Measurements from ENCODE around the gene LTBP3. TPM values are rescaled to one million over a fixed set of nuclear protein-coding genes. Genes with fewer than 3 reads are reported as not detected.

Gene LTBP3
- total RNA-seq, 2 experiments from 2014 or later: 116 to 119 TPM

DNA sequence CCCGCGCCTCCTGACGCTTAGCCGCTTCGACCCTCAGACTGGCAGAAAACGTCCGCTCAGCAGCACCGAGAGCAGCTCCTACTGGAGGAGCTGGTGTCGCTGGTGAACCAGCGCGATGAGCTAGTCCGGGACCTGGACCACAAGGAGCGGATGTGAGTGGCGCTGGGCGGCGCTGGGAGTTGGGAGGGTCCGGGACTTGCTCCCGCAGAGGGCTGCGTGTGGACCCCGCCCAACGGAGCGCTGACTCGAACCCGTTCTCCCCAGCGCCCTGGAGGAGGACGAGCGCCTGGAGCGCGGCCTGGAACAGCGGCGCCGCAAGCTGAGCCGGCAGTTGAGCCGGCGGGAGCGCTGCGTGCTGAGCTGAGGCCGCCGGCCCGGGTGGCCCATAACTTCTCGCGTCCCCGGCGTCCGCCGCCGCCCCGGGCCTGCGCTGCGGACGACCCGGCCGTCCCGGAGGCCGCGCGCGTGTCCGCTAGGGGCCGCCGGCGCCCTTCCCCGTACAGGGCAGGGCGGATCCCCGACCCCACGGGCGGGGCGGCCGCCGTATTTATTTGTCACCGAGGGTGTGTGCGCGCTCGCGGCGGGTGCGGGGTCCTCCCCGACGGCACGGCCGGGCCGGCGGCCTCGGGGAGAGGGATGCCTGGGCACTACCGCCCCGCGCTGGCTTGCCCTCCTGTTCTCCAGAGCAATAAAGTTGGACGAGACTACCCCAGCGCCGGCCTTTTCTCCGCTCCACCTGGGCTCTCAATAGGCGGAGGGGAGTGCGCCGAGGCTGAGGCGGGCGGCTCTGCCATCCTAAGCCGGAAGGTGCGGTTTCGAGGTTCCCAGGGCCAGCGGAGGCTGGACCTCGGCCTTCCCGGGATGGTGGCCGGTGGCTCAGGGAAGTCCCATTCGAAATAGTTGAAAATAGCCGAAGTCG is 34.0 kb upstream of the LTBP3 start:
- H3K9me3 Mint-ChIP-seq: no peaks in the 10 kb centered on the region
- DNase-seq (no peak), ATAC-seq (ENCODE audit: low read depth) (no peak)
- H3K4me1 Mint-ChIP-seq: peaks cover 21% of the 10 kb centered on the region
- no peaks in the 10 kb centered on the region for H3K27me3 Mint-ChIP-seq
- peaks cover 8% of the 10 kb centered on the region for H3K36me3 Mint-ChIP-seq
- POLR2A ChIA-PET: interaction anchor here (1.9 to 8.3 kb wide), 3 partner anchors 15 to 51 kb away, joined by 4 to 107 read pairs (median 24); partner anchors contain the start of gene EHBP1L1
- H3K4me3 Mint-ChIP-seq: no peak overlapping the region
- H3K27ac Mint-ChIP-seq: no peak overlapping the region

DNA sequence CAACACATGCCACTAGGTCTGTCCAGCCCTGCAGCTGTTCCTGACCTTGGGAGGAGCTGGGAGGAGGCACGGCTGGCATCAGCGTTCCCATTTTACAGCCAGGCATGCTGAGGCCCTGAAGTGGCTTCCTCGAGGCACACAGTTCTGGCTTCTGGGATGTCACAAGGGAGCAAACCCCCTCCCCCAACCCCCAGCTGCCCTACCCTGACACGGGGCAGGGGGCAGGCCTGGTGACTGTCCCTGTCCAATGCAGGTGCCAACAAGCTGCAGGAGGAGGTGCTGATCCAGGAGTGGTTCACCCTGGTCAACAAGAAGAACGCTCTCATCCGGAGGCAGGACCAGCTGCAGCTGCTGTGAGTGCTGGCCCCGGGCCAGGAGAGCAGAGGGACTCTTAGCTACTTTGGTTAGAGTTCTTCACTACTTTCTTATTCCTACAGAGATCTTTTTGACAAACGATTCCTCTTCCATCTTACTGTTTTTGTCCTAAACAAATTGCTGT is 32.1 kb upstream of the LTBP3 start:
- Mint-ChIP-seq H3K27ac (peak overlapping the region; percentile 21), H3K9me3 (no peaks in the 10 kb centered on the region), H3K4me3 (no peak overlapping the region), H3K36me3 (peaks cover 10% of the 10 kb centered on the region), H3K27me3 (no peaks in the 10 kb centered on the region), H3K4me1 (peaks cover 29% of the 10 kb centered on the region)
- POLR2A ChIA-PET: interaction anchor here (0.6 to 8.3 kb wide), 8 partner anchors 11 to 65 kb away, joined by 3 to 107 read pairs (median 4); partner anchors contain the start of genes EHBP1L1, FAM89B, SCYL1 and ZNRD2
- no peak for ATAC-seq (ENCODE audit: low read depth)
- DNase-seq: no peak

DNA sequence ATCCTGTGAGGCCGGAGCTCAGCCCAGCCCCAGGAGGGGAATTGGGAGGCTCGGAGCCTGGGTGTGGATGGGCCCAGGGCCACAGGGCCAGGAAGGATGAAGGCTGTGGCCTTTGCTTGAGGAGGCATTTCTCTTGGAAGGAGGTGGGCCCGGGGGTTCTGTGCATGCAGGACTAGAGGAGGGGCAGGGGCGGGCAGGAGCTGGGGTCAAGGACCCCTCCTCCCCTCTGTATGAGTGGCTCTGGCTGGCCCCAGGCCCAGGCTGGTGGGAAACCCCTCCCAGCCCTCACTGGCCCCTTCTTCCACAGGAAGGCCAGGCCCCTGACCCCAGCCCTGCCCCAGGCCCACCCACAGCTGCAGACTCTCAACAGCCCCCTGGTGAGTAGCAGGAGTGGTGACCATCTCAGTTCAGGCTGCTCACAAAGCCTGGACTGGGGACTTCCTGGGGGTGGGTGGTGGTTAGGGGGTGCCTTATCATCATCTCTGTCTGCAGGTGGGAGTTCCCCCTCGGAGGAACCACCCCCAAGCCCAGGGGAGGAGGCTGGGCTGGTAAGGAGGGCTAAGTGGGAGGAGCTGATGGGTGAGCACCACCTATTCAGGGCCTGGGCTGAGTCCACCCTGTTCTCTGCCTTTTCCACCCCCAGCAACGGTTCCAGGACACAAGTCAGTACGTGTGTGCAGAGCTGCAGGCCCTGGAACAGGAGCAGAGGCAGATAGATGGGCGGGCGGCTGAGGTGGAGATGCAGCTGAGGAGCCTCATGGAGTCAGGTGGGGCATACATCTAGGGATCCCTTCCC is 31.5 kb upstream of the LTBP3 start:
- DNase-seq: no peak
- Mint-ChIP-seq H3K36me3 (peaks cover 10% of the 10 kb centered on the region), H3K27ac (peak overlapping the region; percentile 93), H3K9me3 (no peaks in the 10 kb centered on the region), H3K27me3 (no peaks in the 10 kb centered on the region), H3K4me3 (no peak overlapping the region), H3K4me1 (peaks cover 29% of the 10 kb centered on the region)
- POLR2A ChIA-PET: interaction anchor here (0.6 to 8.3 kb wide), 8 partner anchors 13 to 145 kb away, joined by 3 to 107 read pairs (median 4); partner anchors contain the start of genes EHBP1L1, FAM89B, SCYL1 and ZNRD2
- ATAC-seq (ENCODE audit: low read depth): peak; percentile 14

DNA sequence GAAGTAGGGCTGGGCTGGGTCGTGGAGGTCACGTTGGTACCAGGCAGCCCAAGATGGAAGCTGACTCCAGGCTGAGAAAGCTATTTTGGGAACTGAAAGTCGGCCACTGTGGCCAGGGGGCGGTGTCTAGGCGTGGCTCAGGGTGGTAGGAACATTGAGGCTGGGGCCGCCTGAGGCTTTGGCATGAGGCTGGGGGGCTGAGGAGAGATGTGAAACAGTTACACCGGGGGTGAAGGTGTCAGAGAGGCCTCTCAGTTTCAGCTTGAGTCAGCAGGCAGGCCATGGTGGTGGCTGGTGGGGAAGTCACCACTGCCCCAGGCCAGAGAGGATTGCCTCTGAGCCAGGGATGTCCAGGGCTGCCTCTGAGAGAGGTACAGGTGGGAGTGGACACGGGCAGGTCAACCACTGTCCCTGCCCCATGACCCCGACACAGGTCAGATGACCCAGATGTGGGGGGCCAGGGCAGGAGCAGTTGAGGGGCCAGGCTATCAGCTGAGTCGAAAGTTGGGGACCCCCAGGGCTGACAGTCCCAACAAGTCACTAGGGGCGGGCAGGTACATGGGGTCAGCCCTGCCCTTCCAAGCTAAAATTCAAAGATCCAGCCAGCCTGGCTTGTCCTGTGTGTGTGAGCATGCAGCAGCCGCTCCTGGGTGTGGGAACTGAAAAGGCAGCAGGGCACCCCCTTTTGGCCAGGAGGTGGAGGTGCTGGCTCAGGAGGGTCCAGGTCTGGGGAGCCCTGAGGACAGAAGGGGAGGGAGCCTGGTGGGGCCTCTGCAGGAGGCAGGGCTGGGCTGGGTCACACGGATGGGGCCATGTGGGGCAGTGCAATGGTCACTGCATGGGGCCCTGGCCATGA is 30.3 kb upstream of the LTBP3 start:
- POLR2A ChIA-PET: interaction anchor here (0.6 to 8.3 kb wide), 16 partner anchors 7 to 637 kb away, joined by 3 to 107 read pairs (median 4); partner anchors contain the start of genes EHBP1L1, FAM89B, KCNK7 and MAP3K11
- peaks cover 31% of the 10 kb centered on the region for H3K4me1 Mint-ChIP-seq
- ATAC-seq (ENCODE audit: low read depth) (peak; percentile 82), DNase-seq (peak; percentile 75)
- peak overlapping the region; percentile 93 for H3K27ac Mint-ChIP-seq
- H3K36me3 Mint-ChIP-seq: peaks cover 12% of the 10 kb centered on the region
- H3K9me3 Mint-ChIP-seq: no peaks in the 10 kb centered on the region
- peak overlapping the region; percentile 64 for H3K4me3 Mint-ChIP-seq
- H3K27me3 Mint-ChIP-seq: no peaks in the 10 kb centered on the region

DNA sequence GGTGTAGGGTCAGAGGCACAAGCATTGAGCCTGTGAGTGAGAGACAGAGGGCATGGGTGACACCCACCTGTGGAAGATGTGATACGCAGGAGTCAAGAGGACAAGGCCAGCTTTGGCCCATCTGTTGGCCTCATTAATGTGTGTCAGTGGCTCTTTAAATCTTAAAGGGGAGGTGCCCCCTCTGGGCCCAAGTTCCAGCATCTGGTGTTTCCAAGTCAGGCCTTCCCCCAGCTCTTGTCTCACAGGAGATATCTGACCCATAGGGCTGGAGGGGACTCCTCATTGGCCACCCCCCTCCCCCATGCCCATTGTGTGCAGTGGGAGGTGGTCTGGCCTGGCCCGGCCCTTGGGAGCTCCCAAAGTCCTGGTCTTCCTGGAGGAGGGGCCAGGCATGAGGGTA is 28.5 kb upstream of the LTBP3 start:
- DNase-seq: no peak
- H3K4me3 Mint-ChIP-seq: no peak overlapping the region
- POLR2A ChIA-PET: interaction anchor here (0.7 to 8.3 kb wide), 5 partner anchors 10 to 101 kb away, joined by 3 to 107 read pairs (median 4); partner anchors contain the start of genes EHBP1L1, FAM89B and ZNRD2
- H3K27me3 Mint-ChIP-seq: no peaks in the 10 kb centered on the region
- no peaks in the 10 kb centered on the region for H3K9me3 Mint-ChIP-seq
- H3K36me3 Mint-ChIP-seq: peaks cover 13% of the 10 kb centered on the region
- peaks cover 35% of the 10 kb centered on the region for H3K4me1 Mint-ChIP-seq
- peak overlapping the region; percentile 49 for H3K27ac Mint-ChIP-seq
- no peak for ATAC-seq (ENCODE audit: low read depth)

DNA sequence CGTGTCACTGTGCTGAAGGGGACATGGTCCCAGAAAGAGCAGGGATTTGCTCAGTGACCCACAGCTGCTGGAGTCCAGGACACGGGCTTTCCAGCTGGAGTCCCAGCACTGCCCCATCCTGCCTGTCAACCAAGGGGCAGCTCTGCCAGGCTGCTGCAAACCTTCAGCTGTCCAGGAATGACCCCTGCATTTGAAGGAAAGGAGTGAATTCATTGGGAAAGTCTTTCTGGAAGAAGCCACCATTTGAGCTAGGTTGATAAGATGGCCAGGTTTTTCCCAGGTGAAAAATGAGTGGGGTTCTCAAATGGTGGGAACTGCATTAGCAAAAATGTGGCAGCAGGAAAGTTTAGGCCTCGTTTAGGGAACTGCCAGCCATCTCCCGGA is 28.1 kb upstream of the LTBP3 start:
- ATAC-seq (ENCODE audit: low read depth) (no peak), DNase-seq (no peak)
- H3K4me3 Mint-ChIP-seq: no peak overlapping the region
- peaks cover 35% of the 10 kb centered on the region for H3K4me1 Mint-ChIP-seq
- H3K27me3 Mint-ChIP-seq: no peaks in the 10 kb centered on the region
- peaks cover 14% of the 10 kb centered on the region for H3K36me3 Mint-ChIP-seq
- peak overlapping the region; percentile 49 for H3K27ac Mint-ChIP-seq
- H3K9me3 Mint-ChIP-seq: no peaks in the 10 kb centered on the region
- POLR2A ChIA-PET: interaction anchor here (0.9 to 8.3 kb wide), 3 partner anchors 9 to 46 kb away, joined by 3 to 107 read pairs (median 52); partner anchors contain the start of genes EHBP1L1, FAM89B and ZNRD2

DNA sequence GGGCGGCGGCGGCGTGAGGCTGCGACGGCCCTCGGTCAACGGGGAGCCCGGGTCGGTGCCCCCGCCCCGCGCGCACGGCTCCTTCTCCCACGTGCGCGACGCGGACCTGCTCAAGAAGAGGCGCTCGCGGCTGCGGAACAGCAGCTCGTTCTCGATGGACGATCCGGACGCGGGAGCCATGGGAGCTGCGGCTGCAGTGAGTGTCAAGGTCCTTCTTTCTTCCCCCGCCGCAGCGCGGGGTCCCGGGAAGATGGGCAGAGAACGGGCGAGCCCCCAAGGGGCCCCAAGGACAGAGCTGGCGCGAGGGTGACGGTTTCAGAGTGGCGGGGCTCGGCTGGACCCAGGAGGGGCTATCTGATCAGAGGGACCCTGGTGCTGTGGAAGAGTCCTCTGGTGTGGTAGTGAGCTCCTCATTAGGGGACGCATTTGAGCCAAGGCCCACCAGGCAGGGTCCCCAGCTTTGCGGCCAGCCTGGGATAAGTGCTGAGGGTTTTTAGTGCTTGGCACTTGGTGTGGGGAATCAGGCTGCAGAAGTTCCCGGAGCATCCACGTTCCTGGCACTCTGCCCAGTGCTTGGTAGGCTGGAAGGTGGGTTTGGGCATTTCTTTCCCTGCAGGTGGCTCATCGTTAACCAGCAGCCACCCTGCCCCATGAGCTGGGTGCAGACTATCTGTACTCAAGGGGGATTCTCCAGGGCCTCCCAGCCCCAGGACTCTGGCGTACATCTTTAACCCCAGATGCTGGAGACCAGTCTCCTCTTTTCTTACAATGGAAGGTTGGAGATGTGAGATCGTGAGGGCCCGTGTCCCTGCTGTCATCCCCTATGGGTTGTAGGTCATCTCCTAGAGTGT is 27.5 kb upstream of the LTBP3 start:
- H3K36me3 Mint-ChIP-seq: peaks cover 15% of the 10 kb centered on the region
- no peaks in the 10 kb centered on the region for H3K27me3 Mint-ChIP-seq
- no peaks in the 10 kb centered on the region for H3K9me3 Mint-ChIP-seq
- peak overlapping the region; percentile 37 for H3K27ac Mint-ChIP-seq
- ATAC-seq (ENCODE audit: low read depth) (no peak), DNase-seq (no peak)
- H3K4me3 Mint-ChIP-seq: no peak overlapping the region
- POLR2A ChIA-PET: interaction anchor here (0.9 to 8.3 kb wide), 3 partner anchors 9 to 45 kb away, joined by 3 to 107 read pairs (median 52); partner anchors contain the start of genes EHBP1L1, FAM89B and ZNRD2
- H3K4me1 Mint-ChIP-seq: peaks cover 36% of the 10 kb centered on the region

DNA sequence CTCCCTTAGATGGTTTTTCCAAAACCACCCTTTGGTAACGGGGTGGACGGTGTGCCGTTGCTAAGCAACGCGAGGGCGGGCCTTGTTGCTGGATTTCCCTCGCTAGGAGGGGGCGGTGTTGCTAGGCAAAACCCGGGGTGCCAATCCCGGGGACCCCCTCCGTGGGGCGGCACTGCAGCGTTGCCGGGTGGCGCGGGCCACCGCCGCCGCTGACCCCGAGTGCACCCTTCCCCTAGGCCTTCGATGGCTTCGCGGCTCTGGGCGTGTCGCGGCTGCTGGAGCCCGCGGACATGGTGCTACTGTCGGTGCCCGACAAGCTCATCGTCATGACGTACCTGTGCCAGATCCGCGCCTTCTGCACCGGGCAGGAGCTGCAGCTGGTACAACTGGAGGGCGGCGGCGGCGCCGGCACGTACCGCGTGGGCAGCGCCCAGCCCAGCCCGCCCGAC is 26.6 kb upstream of the LTBP3 start:
- no peak for ATAC-seq (ENCODE audit: low read depth)
- Mint-ChIP-seq H3K4me3 (no peak overlapping the region), H3K4me1 (peaks cover 36% of the 10 kb centered on the region), H3K27ac (no peak overlapping the region), H3K36me3 (peaks cover 15% of the 10 kb centered on the region), H3K9me3 (no peaks in the 10 kb centered on the region), H3K27me3 (no peaks in the 10 kb centered on the region)
- no peak for DNase-seq
- POLR2A ChIA-PET: interaction anchor here (8.3 kb wide), 1 partner anchor 8 kb away, joined by 107 read pairs; the partner anchor contains the start of gene EHBP1L1

DNA sequence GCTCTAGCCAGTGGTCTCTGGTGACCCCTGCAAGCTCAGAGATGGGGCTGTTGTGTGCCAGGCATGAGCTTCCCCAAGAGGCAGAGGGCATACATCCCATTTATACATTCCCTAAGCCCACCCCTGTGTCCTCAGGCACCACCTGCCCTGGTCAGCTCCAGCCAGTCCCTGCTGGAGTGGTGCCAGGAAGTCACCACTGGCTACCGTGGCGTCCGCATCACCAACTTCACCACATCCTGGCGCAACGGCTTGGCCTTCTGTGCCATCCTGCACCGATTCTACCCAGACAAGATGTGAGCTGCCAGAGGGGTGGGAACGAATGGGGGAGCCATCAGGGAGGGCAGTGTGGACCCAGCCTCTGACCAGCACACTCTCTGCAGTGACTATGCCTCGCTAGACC is 25.9 kb upstream of the LTBP3 start:
- H3K4me1 Mint-ChIP-seq: peaks cover 34% of the 10 kb centered on the region
- ATAC-seq (ENCODE audit: low read depth): no peak
- no peak for DNase-seq
- no peaks in the 10 kb centered on the region for H3K9me3 Mint-ChIP-seq
- H3K4me3 Mint-ChIP-seq: no peak overlapping the region
- H3K36me3 Mint-ChIP-seq: peaks cover 15% of the 10 kb centered on the region
- no peaks in the 10 kb centered on the region for H3K27me3 Mint-ChIP-seq
- peak overlapping the region; percentile 51 for H3K27ac Mint-ChIP-seq
- POLR2A ChIA-PET: interaction anchor here (0.8 kb wide), 1 partner anchor 8 kb away, joined by 4 read pairs; the partner anchor contains the start of gene EHBP1L1

DNA sequence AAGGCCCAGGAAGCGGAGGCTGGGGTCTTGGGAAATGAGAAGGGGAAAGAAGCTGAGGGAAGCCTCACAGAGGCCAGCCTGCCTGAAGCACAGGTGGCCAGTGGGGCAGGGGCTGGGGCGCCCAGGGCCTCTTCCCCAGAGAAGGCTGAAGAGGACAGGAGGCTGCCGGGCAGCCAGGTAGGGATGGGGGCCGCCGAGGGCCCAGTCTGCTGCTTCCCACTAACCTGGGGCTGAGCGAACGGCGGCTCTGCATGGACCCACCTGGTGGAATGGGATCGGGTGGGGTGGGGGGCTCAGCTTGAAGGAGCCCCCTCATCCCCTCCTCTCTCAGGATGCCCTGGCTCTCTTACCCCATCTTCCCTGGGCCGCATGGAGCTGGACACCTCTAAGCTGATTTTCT is 25.4 kb upstream of the LTBP3 start:
- peaks cover 30% of the 10 kb centered on the region for H3K4me1 Mint-ChIP-seq
- POLR2A ChIA-PET: interaction anchor here (0.8 kb wide), 1 partner anchor 8 kb away, joined by 4 read pairs; the partner anchor contains the start of gene EHBP1L1
- H3K36me3 Mint-ChIP-seq: peaks cover 14% of the 10 kb centered on the region
- DNase-seq (no peak), ATAC-seq (ENCODE audit: low read depth) (no peak)
- H3K27me3 Mint-ChIP-seq: no peaks in the 10 kb centered on the region
- H3K4me3 Mint-ChIP-seq: no peak overlapping the region
- H3K9me3 Mint-ChIP-seq: no peaks in the 10 kb centered on the region
- peak overlapping the region; percentile 24 for H3K27ac Mint-ChIP-seq

DNA sequence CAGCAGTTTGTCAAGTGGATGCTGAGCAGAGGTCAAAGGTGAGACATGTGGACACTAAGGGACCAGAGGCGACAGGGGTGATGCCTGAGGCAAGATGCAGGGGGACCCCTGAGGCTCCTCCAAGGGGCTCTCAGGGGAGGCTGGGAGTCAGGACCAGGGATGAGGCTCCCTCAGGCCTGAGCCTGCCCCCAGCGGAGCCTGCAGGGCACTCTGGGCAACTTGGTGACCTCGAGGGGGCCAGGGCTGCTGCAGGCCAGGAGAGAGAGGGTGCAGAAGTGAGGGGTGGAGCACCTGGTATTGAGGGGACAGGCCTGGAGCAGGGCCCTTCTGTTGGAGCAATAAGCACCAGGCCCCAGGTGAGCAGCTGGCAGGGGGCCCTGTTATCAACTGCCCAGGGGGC is 23.8 kb upstream of the LTBP3 start:
- DNase-seq (no peak), ATAC-seq (ENCODE audit: low read depth) (no peak)
- Mint-ChIP-seq H3K36me3 (peaks cover 18% of the 10 kb centered on the region), H3K27me3 (no peaks in the 10 kb centered on the region), H3K27ac (peak overlapping the region; percentile 23), H3K4me3 (no peak overlapping the region), H3K4me1 (peaks cover 26% of the 10 kb centered on the region), H3K9me3 (no peaks in the 10 kb centered on the region)
- POLR2A ChIA-PET: interaction anchor here (0.7 kb wide), 1 partner anchor 42 kb away, joined by 3 read pairs; no protein-coding TSS in a partner anchor
